CD4-positive, CD25-positive, alpha-beta regulatory T cell (primary cell): ENCODE data around the gene SRGAP3. TPM values are rescaled to one million over a fixed set of nuclear protein-coding genes. Genes with fewer than 3 reads are reported as not detected.

ENCODE experiments used
- ATAC-seq, 2 donors: fragments of 150-1000 bp; cut with Tn5 transposase; one replicate each; pipeline ENCODE4 v1.10.0; 2021; ENCODE audit warnings: low read depth in 2 of 2, moderate number of reproducible peaks in 2 of 2, moderate library complexity in 1 of 2
- DNase-seq, 3 donors: peaks; one replicate each; pipeline versions ENCODE4 v3.0.0 to v3.0.0-alpha.2; 2012 to 2022; ENCODE audit warnings: mixed read lengths in 1 of 3
- H3K27ac ChIP-seq: one replicate; pipeline ENCODE4 v1.7.0; 2013; ENCODE audit warnings: mild to moderate bottlenecking, low read length; ENCODE audit not compliant: insufficient read depth, poor library complexity, severe bottlenecking
- H3K27me3 ChIP-seq: one replicate; pipeline ENCODE4 v1.7.0; 2013; ENCODE audit warnings: low read length; ENCODE audit not compliant: control insufficient read depth, insufficient read depth
- H3K36me3 ChIP-seq: one replicate; pipeline ENCODE4 v1.7.0; 2013; ENCODE audit warnings: mild to moderate bottlenecking, low read length, moderate library complexity; ENCODE audit not compliant: control insufficient read depth, insufficient read depth
- H3K4me1 ChIP-seq: 2 replicates; pipeline ENCODE4 v1.7.0; 2013; ENCODE audit warnings: mild to moderate bottlenecking, low read length; ENCODE audit not compliant: insufficient read depth, control insufficient read depth, poor library complexity, severe bottlenecking
- H3K4me3 ChIP-seq: one replicate; pipeline ENCODE4 v1.7.0; 2013; ENCODE audit warnings: low read depth, mild to moderate bottlenecking, low read length, moderate library complexity
- H3K9me3 ChIP-seq, 2 experiments: 1 replicate in 1 of 2; 2 replicates in 1 of 2; pipeline ENCODE4 v1.7.0; 2013; ENCODE audit warnings: low read length in 2 of 2, mild to moderate bottlenecking in 1 of 2, moderate library complexity in 1 of 2; ENCODE audit not compliant: control insufficient read depth in 2 of 2
- H3K27ac Mint-ChIP-seq, 3 donors: one replicate each; pipeline ENCODE4 v1.8.0; 2020 to 2022; ENCODE audit warnings: mild to moderate bottlenecking in 3 of 3, mixed read lengths in 3 of 3, moderate library complexity in 2 of 3
- H3K27me3 Mint-ChIP-seq: one replicate; pipeline ENCODE4 v1.8.0; 2022; ENCODE audit warnings: mild to moderate bottlenecking, mixed read lengths
- H3K36me3 Mint-ChIP-seq: one replicate; pipeline ENCODE4 v1.8.0; 2020; ENCODE audit warnings: mixed read lengths
- H3K4me1 Mint-ChIP-seq, 4 donors: one replicate each; pipeline ENCODE4 v1.8.0; 2020 to 2022; ENCODE audit warnings: mixed read lengths in 4 of 4, mild to moderate bottlenecking in 1 of 4
- H3K4me3 Mint-ChIP-seq, 4 donors: one replicate each; pipeline ENCODE4 v1.8.0; 2020 to 2022; ENCODE audit warnings: mild to moderate bottlenecking in 4 of 4, mixed read lengths in 4 of 4, moderate library complexity in 3 of 4
- H3K9me3 Mint-ChIP-seq, 7 donors: one replicate each; pipeline ENCODE4 v1.8.0; 2020 to 2022; ENCODE audit warnings: mixed read lengths in 7 of 7, mild to moderate bottlenecking in 3 of 7, moderate library complexity in 2 of 7
- polyA plus RNA-seq, 4 donors: library from polyadenylated mRNA; unstranded; fragments of 300-500 nt; fragmentation: Illumina TruSeq; gene quantifications; one replicate each; pipeline ENCODE4 v1.2.3, GENCODE V29; 2021
- total RNA-seq: library from RNA; stranded (reverse); gene quantifications from one replicate; pipeline ENCODE4 v1.2.3, GENCODE V29; 2022

Gene SRGAP3
- total and polyA plus RNA-seq, 5 donors from 2014 or later = 1.8 to 8.1 (median 2.8) TPM

- Mint-ChIP-seq H3K4me3 (no peak overlapping the region), H3K36me3 (no peaks in the 10 kb centered on the region), H3K9me3 (peaks cover 0 to 1% (median 0%) of the 10 kb centered on the region in 7 donors), H3K27me3 (no peaks in the 10 kb centered on the region), H3K27ac (no peak overlapping the region), H3K4me1 (peaks cover 0 to 2% (median 1%) of the 10 kb centered on the region in 4 donors)
- no peak overlapping the region for H3K4me3 ChIP-seq
- ATAC-seq (no peak), DNase-seq (no peak)
- no peaks in the 10 kb centered on the region for H3K36me3 ChIP-seq
- no peaks in the 10 kb centered on the region for H3K4me1 ChIP-seq
- H3K9me3 ChIP-seq = no peaks in the 10 kb centered on the region
- no peak overlapping the region for H3K27ac ChIP-seq
- H3K27me3 ChIP-seq = no peaks in the 10 kb centered on the region
These were observed 50.5 kb downstream of the SRGAP3 start for GRCh38 chr3:9198899-9199335.

DNA sequence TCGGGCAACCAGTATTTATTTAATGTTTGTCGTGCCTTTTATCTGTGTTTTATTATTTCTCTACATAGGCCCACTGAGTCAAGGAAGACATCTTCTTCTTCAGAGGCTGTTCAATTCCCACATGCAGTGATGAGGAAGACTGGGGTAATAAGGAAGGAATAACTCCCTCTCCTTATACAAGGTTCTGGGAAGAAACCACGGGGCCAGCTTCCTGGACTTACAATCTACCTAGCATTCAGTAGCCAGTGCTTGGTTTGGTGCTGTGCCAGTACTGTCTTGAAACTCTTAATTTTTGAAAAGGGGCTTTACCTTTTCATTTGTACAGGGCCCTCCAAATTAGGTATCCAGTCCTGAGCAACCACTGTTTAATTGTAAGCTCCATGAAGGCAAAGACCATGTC, 51.2 kb downstream of the SRGAP3 start:
- Mint-ChIP-seq H3K27me3 (no peaks in the 10 kb centered on the region), H3K4me3 (no peak overlapping the region), H3K4me1 (no peaks in the 10 kb centered on the region), H3K9me3 (peaks cover 0 to 1% (median 0%) of the 10 kb centered on the region in 7 donors), H3K36me3 (no peaks in the 10 kb centered on the region), H3K27ac (no peak overlapping the region)
- Histone ChIP-seq H3K27ac (no peak overlapping the region), H3K9me3 (no peaks in the 10 kb centered on the region), H3K36me3 (no peaks in the 10 kb centered on the region), H3K4me3 (no peak overlapping the region), H3K27me3 (no peaks in the 10 kb centered on the region), H3K4me1 (no peaks in the 10 kb centered on the region)
- ATAC-seq (no peak), DNase-seq (no peak)

DNA sequence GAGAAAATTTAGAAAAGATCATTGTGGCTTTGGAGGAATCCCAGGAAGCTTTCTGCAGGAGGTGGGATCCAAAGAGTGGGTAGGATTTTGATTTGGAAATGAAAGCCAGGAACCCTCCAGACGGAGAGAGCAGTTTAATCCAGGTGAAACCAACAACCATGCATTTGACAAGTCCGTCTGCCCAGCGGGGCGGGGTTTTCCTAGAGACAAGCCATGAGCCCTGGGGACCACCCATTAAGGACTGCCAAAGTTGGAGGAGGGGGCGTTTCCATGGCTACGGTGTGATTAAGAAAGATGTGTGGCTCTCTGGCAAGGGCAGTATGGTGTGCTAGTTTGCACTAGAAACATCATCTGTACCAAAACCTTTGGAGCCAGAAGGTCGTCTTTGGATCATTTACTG, 53.4 kb downstream of the SRGAP3 start:
- no peak for DNase-seq
- Histone ChIP-seq H3K27ac (no peak overlapping the region), H3K4me3 (no peak overlapping the region), H3K36me3 (no peaks in the 10 kb centered on the region), H3K4me1 (no peaks in the 10 kb centered on the region), H3K27me3 (no peaks in the 10 kb centered on the region), H3K9me3 (no peaks in the 10 kb centered on the region)
- Mint-ChIP-seq H3K36me3 (peaks cover 8% of the 10 kb centered on the region), H3K27ac (no peak overlapping the region), H3K4me1 (no peaks in the 10 kb centered on the region), H3K9me3 (no peaks in the 10 kb centered on the region), H3K4me3 (no peak overlapping the region), H3K27me3 (peaks cover 6% of the 10 kb centered on the region)
- ATAC-seq = no peak

DNA sequence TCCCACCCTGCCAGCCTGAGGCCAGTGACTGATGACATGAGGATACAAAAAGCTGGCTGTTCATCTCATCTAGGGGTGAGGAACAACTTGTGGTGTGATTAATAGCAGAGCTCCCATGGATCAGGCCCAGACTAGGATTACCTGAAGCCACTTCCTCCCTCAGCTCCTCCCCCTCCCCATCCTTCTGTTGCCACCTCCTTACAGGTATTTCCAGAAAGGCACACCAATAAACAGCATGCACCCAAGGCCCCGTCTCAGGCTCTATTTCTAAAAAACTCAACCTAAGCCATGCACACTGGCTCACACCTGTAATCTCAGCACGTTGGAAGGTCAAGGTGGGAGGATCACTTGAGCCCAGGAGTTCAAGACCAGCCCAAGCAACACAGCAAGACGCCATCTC, 54.1 kb downstream of the SRGAP3 start:
- no peaks in the 10 kb centered on the region for H3K36me3 ChIP-seq
- H3K27ac ChIP-seq = no peak overlapping the region
- DNase-seq (no peak), ATAC-seq (no peak)
- Mint-ChIP-seq H3K27me3 (peaks cover 6% of the 10 kb centered on the region), H3K36me3 (peaks cover 8% of the 10 kb centered on the region), H3K4me1 (no peaks in the 10 kb centered on the region), H3K4me3 (no peak overlapping the region), H3K27ac (no peak overlapping the region), H3K9me3 (no peaks in the 10 kb centered on the region)
- H3K27me3 ChIP-seq = no peaks in the 10 kb centered on the region
- no peaks in the 10 kb centered on the region for H3K9me3 ChIP-seq
- no peak overlapping the region for H3K4me3 ChIP-seq
- no peaks in the 10 kb centered on the region for H3K4me1 ChIP-seq

DNA sequence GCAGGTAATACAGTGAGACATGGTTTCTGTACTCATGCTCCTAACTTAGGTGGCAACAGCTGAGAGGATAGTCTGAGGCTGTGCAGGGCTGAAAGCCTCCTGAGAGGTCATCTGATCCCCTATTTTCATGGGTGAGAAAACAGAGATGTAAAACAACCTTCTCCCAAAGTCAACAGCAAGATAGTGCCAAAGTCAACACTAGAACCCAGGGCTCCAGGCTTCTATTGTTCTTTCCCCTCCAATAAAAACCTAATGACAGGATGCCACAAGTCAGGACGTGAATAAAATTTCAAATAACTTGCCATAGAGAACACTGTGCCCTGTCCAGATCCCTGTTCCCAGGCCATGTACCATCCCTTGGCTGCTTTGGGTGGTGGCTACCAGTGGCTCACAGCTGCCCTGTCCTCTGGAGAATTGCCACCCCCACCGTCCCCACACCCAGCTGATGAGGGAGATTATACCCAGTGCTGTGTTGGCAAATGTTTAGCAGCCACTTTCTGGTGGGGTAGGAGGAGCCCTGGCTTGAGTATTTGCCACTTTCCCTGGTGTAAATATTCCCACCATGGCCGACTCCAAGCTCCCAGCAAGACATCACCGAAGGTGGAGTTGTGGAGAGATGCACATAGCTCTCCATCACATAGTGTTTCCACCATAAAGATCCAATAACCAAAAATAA, 54.8 kb downstream of the SRGAP3 start:
- no peaks in the 10 kb centered on the region for H3K9me3 ChIP-seq
- no peaks in the 10 kb centered on the region for H3K27me3 ChIP-seq
- DNase-seq = no peak
- Mint-ChIP-seq H3K4me1 (no peaks in the 10 kb centered on the region), H3K4me3 (no peak overlapping the region), H3K27ac (no peak overlapping the region), H3K36me3 (peaks cover 8% of the 10 kb centered on the region), H3K27me3 (peaks cover 6% of the 10 kb centered on the region), H3K9me3 (no peaks in the 10 kb centered on the region)
- no peaks in the 10 kb centered on the region for H3K36me3 ChIP-seq
- H3K27ac ChIP-seq = no peak overlapping the region
- no peak for ATAC-seq
- no peaks in the 10 kb centered on the region for H3K4me1 ChIP-seq
- H3K4me3 ChIP-seq = no peak overlapping the region

- Histone ChIP-seq H3K27ac (no peak overlapping the region), H3K27me3 (no peaks in the 10 kb centered on the region), H3K36me3 (no peaks in the 10 kb centered on the region), H3K4me1 (no peaks in the 10 kb centered on the region), H3K9me3 (no peaks in the 10 kb centered on the region), H3K4me3 (no peak overlapping the region)
- Mint-ChIP-seq H3K9me3 (no peaks in the 10 kb centered on the region), H3K27me3 (peaks cover 6% of the 10 kb centered on the region), H3K27ac (no peak overlapping the region), H3K4me1 (no peaks in the 10 kb centered on the region), H3K36me3 (peaks cover 8% of the 10 kb centered on the region), H3K4me3 (no peak overlapping the region)
- ATAC-seq = no peak
- DNase-seq = no peak
These were observed 55.7 kb downstream of the SRGAP3 start for GRCh38 chr3:9193633-9194195.

DNA sequence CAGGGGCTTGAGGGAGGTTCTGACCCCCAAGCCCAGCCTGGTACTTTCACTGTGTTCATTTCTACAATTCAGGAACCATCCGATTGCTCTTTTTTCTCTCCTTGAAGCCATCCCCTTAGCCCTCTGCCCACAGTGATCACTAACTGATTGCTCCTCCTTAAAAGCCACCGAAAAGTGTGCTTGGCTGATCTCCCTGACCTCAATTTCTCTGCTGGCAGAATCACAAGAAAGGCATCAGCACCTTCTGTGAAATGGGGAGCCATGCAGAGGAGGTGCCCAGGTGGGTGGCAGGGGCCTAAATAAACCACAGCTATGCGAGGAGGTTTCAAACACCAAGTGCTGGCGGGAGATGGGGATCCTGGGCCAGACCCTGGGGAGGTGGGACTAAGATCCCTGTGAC, 56.2 kb downstream of the SRGAP3 start:
- no peaks in the 10 kb centered on the region for H3K9me3 ChIP-seq
- no peak for ATAC-seq
- Mint-ChIP-seq H3K36me3 (peaks cover 8% of the 10 kb centered on the region), H3K4me3 (no peak overlapping the region), H3K27me3 (peaks cover 6% of the 10 kb centered on the region), H3K9me3 (no peaks in the 10 kb centered on the region), H3K4me1 (no peaks in the 10 kb centered on the region), H3K27ac (no peak overlapping the region)
- no peaks in the 10 kb centered on the region for H3K36me3 ChIP-seq
- H3K27ac ChIP-seq = no peak overlapping the region
- DNase-seq = no peak
- no peaks in the 10 kb centered on the region for H3K27me3 ChIP-seq
- no peaks in the 10 kb centered on the region for H3K4me1 ChIP-seq
- H3K4me3 ChIP-seq = no peak overlapping the region
